GM19238 (cell line): Measurements from ENCODE around the gene CMKLR1.

Source experiments
- DNase-seq: peaks from one replicate; pipeline ENCODE4 v3.0.0; 2011; ENCODE audit warnings: low spot score; ENCODE audit not compliant: insufficient read length

CMKLR1 gene

GRCh38 chr12:108317308-108318234, 21.5 kb downstream of the CMKLR1 start:
- DNase-seq: no peak

- DNase-seq: no peak
These were observed 22.7 kb downstream of the CMKLR1 start for GRCh38 chr12:108316176-108317086.

GRCh38 chr12:108315486-108316105, 23.5 kb downstream of the CMKLR1 start:
- no peak for DNase-seq

- DNase-seq: no peak
These were observed 25.3 kb downstream of the CMKLR1 start for GRCh38 chr12:108313606-108314351.

- DNase-seq: no peak
These were observed 25.9 kb downstream of the CMKLR1 start for GRCh38 chr12:108313241-108313605.

GRCh38 chr12:108312693-108313189, 26.4 kb downstream of the CMKLR1 start:
- no peak for DNase-seq

GRCh38 chr12:108312073-108312659, 26.9 kb downstream of the CMKLR1 start:
- no peak for DNase-seq

GRCh38 chr12:108311605-108312004, 27.5 kb downstream of the CMKLR1 start:
- no peak for DNase-seq

GRCh38 chr12:108310489-108310888, 28.6 kb downstream of the CMKLR1 start:
- no peak for DNase-seq

GRCh38 chr12:108309674-108310312, 29.3 kb downstream of the CMKLR1 start:
- no peak for DNase-seq

- DNase-seq: no peak
These were observed 30.6 kb downstream of the CMKLR1 start for GRCh38 chr12:108308395-108309085.

- DNase-seq: no peak
These were observed 32.1 kb downstream of the CMKLR1 start for GRCh38 chr12:108307006-108307405.

- DNase-seq: no peak
These were observed 32.6 kb downstream of the CMKLR1 start for GRCh38 chr12:108306506-108306905.

- no peak for DNase-seq
These were observed 33.1 kb downstream of the CMKLR1 start for GRCh38 chr12:108305991-108306501.

GRCh38 chr12:108305520-108305919, 33.6 kb downstream of the CMKLR1 start:
- DNase-seq: no peak

GRCh38 chr12:108304633-108305032, 34.5 kb downstream of the CMKLR1 start:
- no peak for DNase-seq

- no peak for DNase-seq
These were observed 35.4 kb downstream of the CMKLR1 start for GRCh38 chr12:108303703-108304102.

- no peak for DNase-seq
These were observed 36.5 kb downstream of the CMKLR1 start for GRCh38 chr12:108302403-108303311.
